SK-N-MC (cell line): ENCODE results near the gene CA10.

ENCODE experiments used
- EZH2 ChIP-seq: fragments of 200-600 bp; sonication (generic); IDR thresholded peaks from one replicate; pipeline ENCODE4 v1.6.1; 2017; ENCODE audit warnings: antibody characterized with exemption
- FOXP2 ChIP-seq: optimal IDR thresholded peaks from 2 replicates; pipeline ENCODE3; 2011; ENCODE audit warnings: mild to moderate bottlenecking, moderate library complexity; ENCODE audit not compliant: insufficient read depth; ENCODE audit errors: extremely low read length, control extremely low read depth
- POLR2AphosphoS5 ChIP-seq: IDR thresholded peaks from 2 replicates; pipeline ENCODE4 v1.6.1; 2012; ENCODE audit warnings: mild to moderate bottlenecking, low read depth, low read length, borderline replicate concordance

DNA sequence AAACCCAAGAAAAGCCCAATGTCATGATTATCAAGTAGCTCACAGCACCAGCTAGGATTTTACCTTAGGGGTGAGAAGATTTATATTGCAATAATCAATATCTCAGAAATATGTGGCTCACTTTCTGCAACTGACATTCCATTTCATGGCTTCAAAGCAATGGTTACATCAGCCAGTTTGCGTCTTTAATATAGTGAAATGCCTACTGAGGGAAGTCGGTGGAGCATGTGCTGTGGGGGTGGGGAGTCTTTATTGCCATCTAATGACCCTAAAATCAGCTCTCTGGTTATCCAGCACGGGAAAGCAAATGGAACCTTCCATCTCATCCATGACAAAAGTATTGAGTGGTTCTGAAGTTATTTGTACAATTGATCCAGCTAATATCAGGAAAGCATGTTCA lies 395.5 kb downstream of the CA10 start:
- TF ChIP-seq POLR2AphosphoS5 (no peak), EZH2 (no peak), FOXP2 (no peak)
